Muscle layer of duodenum (tissue), 2 donors: Measurements from ENCODE around the gene FAM53B.

ENCODE experiments used
- H3K27ac ChIP-seq: one replicate; pipeline ENCODE4 v1.7.0; 2013; ENCODE audit warnings: mild to moderate bottlenecking, low read length
- H3K27me3 ChIP-seq: one replicate; pipeline ENCODE4 v1.7.0; 2013; ENCODE audit warnings: low read depth, mild to moderate bottlenecking, control low read depth, low read length
- H3K36me3 ChIP-seq, 2 donors: one replicate each; pipeline ENCODE4 v1.7.0; 2013; ENCODE audit warnings: low read length in 2 of 2, control low read depth in 1 of 2, mild to moderate bottlenecking in 1 of 2; ENCODE audit not compliant: insufficient read depth in 2 of 2, control insufficient read depth in 1 of 2
- H3K4me1 ChIP-seq, 2 donors: one replicate each; pipeline ENCODE4 v1.7.0; 2013; ENCODE audit warnings: low read length in 2 of 2, mild to moderate bottlenecking in 2 of 2, control low read depth in 1 of 2, moderate library complexity in 1 of 2; ENCODE audit not compliant: insufficient read depth in 2 of 2, control insufficient read depth in 1 of 2
- H3K4me3 ChIP-seq, 2 donors: one replicate each; pipeline ENCODE4 v1.7.0; 2013; ENCODE audit warnings: low read length in 2 of 2, low read depth in 1 of 2, mild to moderate bottlenecking in 1 of 2
- H3K9me3 ChIP-seq, 2 donors: one replicate each; pipeline ENCODE4 v1.7.0; 2013; ENCODE audit warnings: low read length in 2 of 2, control low read depth in 1 of 2, mild to moderate bottlenecking in 1 of 2; ENCODE audit not compliant: control insufficient read depth in 1 of 2
- donor health status: healthy.

The FAM53B gene

GRCh38 chr10:124671486-124672075, 72.6 kb downstream of the FAM53B start:
- Histone ChIP-seq H3K4me3 (no peak overlapping the region), H3K27me3 (no peaks in the 10 kb centered on the region), H3K4me1 (peaks cover 12 to 65% of the 10 kb centered on the region in 2 donors), H3K27ac (no peak overlapping the region), H3K36me3 (peaks cover 0 to 5% of the 10 kb centered on the region in 2 donors), H3K9me3 (no peaks in the 10 kb centered on the region)

DNA sequence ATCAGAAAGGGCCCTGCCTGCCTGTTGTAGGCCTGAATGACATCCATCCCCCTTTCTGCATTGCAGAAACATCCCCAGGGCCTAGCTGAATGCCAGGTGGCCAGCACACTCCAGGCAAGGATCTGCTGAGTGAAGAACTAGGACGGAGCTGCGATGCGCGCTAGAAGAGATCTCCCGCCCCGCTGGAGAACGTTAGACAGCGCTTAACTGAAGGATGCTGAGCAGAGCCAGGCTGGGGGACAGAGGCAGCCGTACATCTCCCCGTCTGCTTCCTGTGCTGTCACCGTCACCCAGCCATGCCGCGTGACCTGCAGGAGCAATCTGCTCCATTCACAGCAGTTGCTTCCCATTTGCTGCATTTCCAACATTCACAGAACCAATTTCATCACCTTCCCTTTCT, 73.3 kb downstream of the FAM53B start:
- Histone ChIP-seq H3K9me3 (no peaks in the 10 kb centered on the region), H3K36me3 (peaks cover 0 to 5% of the 10 kb centered on the region in 2 donors), H3K4me3 (no peak overlapping the region), H3K4me1 (peaks cover 12 to 65% of the 10 kb centered on the region in 2 donors), H3K27me3 (no peaks in the 10 kb centered on the region), H3K27ac (no peak overlapping the region)

GRCh38 chr10:124669824-124670654, 74.1 kb downstream of the FAM53B start:
- no peak overlapping the region for H3K4me3 ChIP-seq
- H3K4me1 ChIP-seq, result peaks cover 12 to 60% of the 10 kb centered on the region in 2 donors
- no peaks in the 10 kb centered on the region for H3K27me3 ChIP-seq
- H3K36me3 ChIP-seq, result peaks cover 0 to 5% of the 10 kb centered on the region in 2 donors
- H3K9me3 ChIP-seq, result no peaks in the 10 kb centered on the region
- no peak overlapping the region for H3K27ac ChIP-seq

DNA sequence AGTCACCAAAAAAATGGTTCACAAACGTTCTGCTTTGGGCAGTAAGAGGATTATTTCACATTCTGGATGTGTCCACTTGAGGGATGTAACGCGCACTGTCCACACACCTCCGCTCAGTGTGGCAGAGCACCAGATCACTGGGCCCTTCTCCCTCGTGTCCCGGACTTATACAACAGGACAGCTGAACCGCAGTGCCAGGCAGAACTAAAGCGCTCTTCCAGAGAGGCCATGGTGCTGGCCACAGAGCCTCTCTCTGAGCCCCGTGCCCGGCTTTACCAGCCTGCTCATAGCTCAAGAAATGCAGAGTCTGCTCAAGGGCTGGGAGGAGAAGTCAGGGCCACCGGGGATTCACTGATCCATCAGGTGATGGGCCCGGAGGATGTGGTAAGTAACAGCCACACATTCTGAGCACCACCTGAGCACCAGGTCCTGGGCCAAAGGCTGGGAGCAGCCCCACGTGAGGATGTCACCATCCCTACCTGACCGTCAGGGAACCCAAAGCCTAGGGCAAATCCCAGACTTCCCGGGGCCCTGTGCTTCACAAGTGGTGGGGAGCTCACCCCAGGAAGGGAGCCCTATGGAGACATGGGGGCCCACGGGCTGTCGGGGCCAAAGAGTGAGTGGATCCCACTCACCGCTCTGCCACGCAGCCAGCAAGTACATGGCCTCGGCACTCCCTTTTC, 74.9 kb downstream of the FAM53B start:
- Histone ChIP-seq H3K4me1 (peaks cover 12 to 52% of the 10 kb centered on the region in 2 donors), H3K4me3 (no peak overlapping the region), H3K36me3 (peaks cover 0 to 5% of the 10 kb centered on the region in 2 donors), H3K27me3 (no peaks in the 10 kb centered on the region), H3K27ac (no peak overlapping the region), H3K9me3 (no peaks in the 10 kb centered on the region)

- Histone ChIP-seq H3K27ac (no peak overlapping the region), H3K27me3 (no peaks in the 10 kb centered on the region), H3K9me3 (no peaks in the 10 kb centered on the region), H3K4me3 (no peak overlapping the region), H3K36me3 (peaks cover 0 to 5% of the 10 kb centered on the region in 2 donors), H3K4me1 (peaks cover 12 to 52% of the 10 kb centered on the region in 2 donors)
These were observed 75.6 kb downstream of the FAM53B start for GRCh38 chr10:124668517-124669051.

DNA sequence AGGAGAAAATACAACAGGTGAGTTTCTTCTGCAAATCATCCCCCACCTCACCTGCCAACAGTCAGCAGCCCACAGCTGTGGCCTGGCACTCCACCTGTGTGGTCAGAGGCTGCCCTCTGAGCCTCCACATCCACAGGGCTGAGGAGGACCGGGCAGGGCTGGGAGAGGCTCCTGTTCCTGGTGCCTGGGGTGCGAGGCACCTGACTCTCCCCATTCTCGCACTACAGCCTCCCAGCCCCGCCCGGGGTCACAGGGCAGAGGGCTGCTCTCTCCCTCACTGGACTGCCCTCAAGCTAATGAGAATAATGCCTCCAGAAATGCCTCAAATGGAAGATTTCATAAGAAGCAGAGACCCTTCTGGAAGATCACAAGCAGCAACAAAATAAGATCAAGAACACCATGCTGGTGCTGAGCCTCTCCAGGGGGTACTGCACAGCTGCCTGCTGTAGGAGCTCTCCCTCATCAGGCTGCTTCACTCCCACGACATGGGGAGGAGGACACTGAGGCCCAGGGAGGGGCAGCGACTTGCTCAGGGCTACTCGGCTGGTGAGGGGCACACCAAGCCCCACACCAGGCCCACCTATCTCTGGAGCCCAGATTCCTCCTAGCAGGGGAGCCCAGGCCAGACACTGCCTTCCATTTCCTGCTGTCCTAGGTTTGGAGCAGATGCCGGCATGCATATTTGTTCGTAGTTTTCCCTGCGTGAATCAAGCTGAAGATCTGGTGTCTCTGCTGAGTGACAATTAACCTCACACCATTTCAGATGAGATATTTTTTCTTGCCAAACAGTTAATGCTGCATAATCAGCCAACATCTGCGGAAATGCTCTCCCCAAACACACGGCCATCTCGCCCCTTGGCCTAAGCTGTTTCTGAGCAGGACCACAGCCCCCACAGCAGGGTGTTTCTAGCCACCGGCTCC, 76.5 kb downstream of the FAM53B start:
- Histone ChIP-seq H3K4me1 (peaks cover 9 to 44% of the 10 kb centered on the region in 2 donors), H3K4me3 (no peak overlapping the region), H3K27me3 (no peaks in the 10 kb centered on the region), H3K36me3 (peaks cover 5 to 7% of the 10 kb centered on the region in 2 donors), H3K27ac (no peak overlapping the region), H3K9me3 (no peaks in the 10 kb centered on the region)

DNA sequence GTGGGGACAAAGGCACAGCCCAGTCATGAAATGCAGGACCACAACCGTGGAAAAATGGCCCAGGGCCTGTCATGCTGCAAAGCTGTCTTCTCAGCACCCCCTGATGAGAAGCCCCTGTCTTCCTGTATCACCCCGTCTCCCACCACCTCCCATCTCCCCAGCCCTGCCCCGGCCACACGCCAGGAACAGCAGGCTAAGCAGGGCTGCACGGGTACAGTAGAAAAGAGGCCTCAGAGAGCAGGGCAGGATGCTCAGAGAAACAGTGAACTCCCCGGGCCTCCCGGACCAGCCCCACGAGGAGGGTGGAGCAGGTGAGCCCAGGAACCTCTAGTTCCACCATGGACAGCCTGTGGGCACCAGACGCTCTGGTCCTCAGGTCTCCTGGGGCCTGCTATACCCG, 77.7 kb downstream of the FAM53B start:
- H3K36me3 ChIP-seq, result peaks cover 7% of the 10 kb centered on the region in 2 donors
- peaks cover 8 to 32% of the 10 kb centered on the region in 2 donors for H3K4me1 ChIP-seq
- no peaks in the 10 kb centered on the region for H3K9me3 ChIP-seq
- H3K4me3 ChIP-seq, result no peak overlapping the region
- H3K27me3 ChIP-seq, result no peaks in the 10 kb centered on the region
- H3K27ac ChIP-seq, result no peak overlapping the region

GRCh38 chr10:124665980-124666379, 78.2 kb downstream of the FAM53B start:
- peaks cover 8 to 28% of the 10 kb centered on the region in 2 donors for H3K4me1 ChIP-seq
- H3K9me3 ChIP-seq, result no peaks in the 10 kb centered on the region
- no peaks in the 10 kb centered on the region for H3K27me3 ChIP-seq
- H3K4me3 ChIP-seq, result no peak overlapping the region
- no peak overlapping the region for H3K27ac ChIP-seq
- H3K36me3 ChIP-seq, result peaks cover 7 to 10% of the 10 kb centered on the region in 2 donors

- H3K4me3 ChIP-seq, result no peak overlapping the region
- no peaks in the 10 kb centered on the region for H3K9me3 ChIP-seq
- H3K27me3 ChIP-seq, result no peaks in the 10 kb centered on the region
- H3K36me3 ChIP-seq, result peaks cover 7 to 10% of the 10 kb centered on the region in 2 donors
- H3K4me1 ChIP-seq, result peaks cover 3 to 23% of the 10 kb centered on the region in 2 donors
- H3K27ac ChIP-seq, result no peak overlapping the region
These were observed 78.6 kb downstream of the FAM53B start for GRCh38 chr10:124665558-124665957.

DNA sequence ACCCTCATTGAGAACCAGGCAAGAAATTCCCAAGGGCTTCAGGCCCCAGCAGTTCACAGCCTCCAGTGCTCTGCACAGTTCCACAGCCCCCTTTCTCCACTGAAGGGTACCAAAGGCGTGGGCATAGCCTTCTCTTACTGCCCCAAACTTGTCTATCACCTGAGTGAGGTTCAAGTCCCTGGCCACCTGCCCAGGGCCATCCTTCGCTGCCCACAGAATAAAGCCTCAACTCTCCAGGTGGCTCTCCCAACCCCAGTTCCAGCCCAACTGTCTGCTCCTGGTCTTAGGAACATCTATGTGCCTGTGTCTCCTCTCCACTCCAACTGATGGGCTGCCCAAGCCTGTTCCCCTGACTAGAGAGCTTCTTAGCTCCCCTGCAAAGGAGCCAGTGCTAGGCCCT, 79.1 kb downstream of the FAM53B start:
- no peak overlapping the region for H3K27ac ChIP-seq
- H3K36me3 ChIP-seq, result peaks cover 7 to 10% of the 10 kb centered on the region in 2 donors
- no peak overlapping the region for H3K4me3 ChIP-seq
- no peaks in the 10 kb centered on the region for H3K9me3 ChIP-seq
- no peaks in the 10 kb centered on the region for H3K27me3 ChIP-seq
- peaks cover 0 to 22% of the 10 kb centered on the region in 2 donors for H3K4me1 ChIP-seq
